GM12873 (cell line): ENCODE results near the gene ABCA9.

Experiments used
- CTCF ChIP-seq: IDR thresholded peaks from 2 replicates; pipeline ENCODE4 v1.5.1; 2012; ENCODE audit warnings: low read depth, mild to moderate bottlenecking, moderate library complexity, low read length, control low read depth; ENCODE audit not compliant: insufficient read depth; ENCODE audit errors: missing control alignments

Gene ABCA9

GRCh38 chr17:69075823-69076222, 15.1 kb upstream of the ABCA9 start:
- TF ChIP-seq CTCF = no peak

GRCh38 chr17:69069226-69069750, 8.6 kb upstream of the ABCA9 start:
- no peak for TF ChIP-seq CTCF

- TF ChIP-seq CTCF = no peak
These were observed 6.7 kb upstream of the ABCA9 start for GRCh38 chr17:69067274-69068047.

GRCh38 chr17:69066482-69066881, 5.8 kb upstream of the ABCA9 start:
- TF ChIP-seq CTCF = no peak

GRCh38 chr17:69065113-69065512, 4.4 kb upstream of the ABCA9 start:
- no peak for TF ChIP-seq CTCF

- no peak for TF ChIP-seq CTCF
These were observed 3.7 kb upstream of the ABCA9 start for GRCh38 chr17:69064476-69064875.

- no peak for TF ChIP-seq CTCF
These were observed 3.3 kb upstream of the ABCA9 start for GRCh38 chr17:69064001-69064400.
